Brain pericyte (primary cell): Measurements from ENCODE around the gene NIM1K.
"Not testable (repeated sequence)": the region's sequence is repeated elsewhere in the genome, so short reads cannot be mapped to it uniquely, and the experiment has no call there.

Source experiments
- DNase-seq: peaks from one replicate; pipeline ENCODE4 v3.0.0-alpha.2; 2012; ENCODE audit warnings: low read depth, low spot score

The NIM1K gene

DNA sequence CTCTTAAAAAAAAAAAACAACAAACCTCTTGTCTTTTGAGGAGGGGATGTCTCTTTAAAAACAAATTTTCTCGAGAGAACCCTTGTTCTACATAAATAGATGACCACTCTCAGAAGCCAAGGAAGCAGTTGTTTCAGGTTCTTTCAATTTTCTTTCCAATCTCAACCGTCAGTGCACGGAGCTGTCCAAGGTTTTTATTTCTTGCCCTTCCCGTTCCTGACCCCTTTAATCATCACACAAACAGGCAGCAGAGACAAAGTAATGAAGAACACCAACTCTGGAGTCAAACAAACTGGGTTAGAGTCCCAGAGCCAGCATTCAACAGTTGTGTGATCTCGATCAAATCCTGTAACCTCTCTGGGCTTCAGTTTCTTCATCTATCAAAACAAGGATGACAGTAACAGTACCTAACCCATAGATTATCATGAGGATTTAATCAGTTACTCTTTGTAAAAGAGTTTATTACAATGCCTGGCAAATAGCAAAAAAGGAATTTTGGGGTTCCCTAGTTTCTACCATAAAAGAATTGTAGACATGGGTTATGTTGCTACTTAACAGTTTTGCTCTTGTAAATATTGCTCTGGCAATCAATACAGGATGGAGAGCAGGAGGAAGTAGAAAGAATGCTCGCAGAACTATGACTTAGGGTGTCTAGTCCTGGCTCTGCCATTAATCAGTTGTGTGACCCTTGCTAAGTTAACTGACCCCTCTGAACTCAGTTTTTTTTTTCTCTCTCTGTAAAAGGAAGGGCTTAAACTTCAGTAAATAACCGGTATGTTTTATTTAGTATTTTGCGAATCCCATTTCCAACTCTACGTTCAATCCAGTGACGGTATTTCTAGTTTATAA lies 1.0 kb upstream of the NIM1K start:
- no peak for DNase-seq

DNA sequence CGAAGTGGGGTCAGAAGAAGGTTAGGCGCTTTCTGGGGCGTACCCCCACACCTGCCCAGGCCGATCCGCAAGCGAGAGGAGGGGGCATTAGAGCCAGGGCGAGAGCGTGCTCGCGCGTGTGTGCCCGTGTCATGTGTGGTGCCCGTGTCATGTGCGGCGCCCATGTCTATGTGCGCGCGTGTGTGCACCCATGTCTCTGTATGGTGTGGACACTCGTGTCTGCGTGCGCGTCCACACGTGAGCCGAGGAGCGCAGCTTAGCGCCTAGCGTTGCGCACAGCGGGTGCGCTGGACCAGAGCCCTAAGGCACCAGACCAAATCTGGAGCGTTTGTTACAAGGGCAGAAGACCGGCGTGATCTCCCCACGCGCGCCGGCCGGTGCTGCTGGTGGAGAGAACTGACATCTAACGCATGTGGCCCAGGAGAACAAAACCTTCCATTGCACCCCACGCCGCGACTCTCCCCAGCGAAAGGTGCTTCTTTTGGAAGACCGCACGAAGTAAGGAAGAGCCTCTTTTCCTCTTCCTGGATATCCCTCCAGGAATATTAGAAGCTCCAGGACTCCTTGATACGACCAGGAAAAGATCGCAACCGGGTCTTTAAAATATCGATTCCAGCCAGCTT lies 644 bp downstream of the NIM1K start:
- no peak for DNase-seq

DNA sequence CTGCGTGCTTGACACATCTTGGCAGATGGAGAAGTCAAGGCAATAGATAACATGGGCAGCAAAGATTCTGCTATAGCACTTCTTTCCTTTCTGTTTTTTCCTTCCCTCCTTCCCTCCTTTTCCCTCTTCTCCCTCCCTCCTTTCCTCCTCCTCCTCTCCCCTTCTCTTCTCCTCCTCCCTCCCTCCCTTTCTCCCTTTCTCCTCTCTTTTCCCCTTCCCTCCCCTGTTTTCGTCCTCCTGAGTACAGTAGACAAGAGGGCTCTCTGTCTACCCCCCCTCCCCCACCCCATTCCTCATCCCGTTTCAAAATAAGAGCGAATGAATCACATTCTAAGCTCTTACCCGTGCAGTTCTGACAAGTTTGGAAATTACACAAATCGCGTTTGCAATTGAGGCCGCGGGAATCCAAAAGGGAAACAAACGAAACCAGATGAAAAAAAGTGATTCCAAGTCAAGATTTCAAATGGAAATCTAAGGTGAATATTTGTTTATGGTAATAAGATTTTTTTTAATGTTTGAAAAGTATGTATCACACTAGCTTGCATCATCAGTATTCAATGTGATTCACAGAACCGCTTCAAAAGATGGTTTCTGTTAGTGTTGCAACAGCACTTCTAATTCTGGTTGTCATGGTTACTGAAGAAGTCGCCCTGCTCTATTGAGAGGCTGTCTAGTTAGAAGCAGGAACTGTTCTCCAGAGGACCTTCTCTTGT lies 1.3 kb downstream of the NIM1K start:
- peak; percentile 49 for DNase-seq

DNA sequence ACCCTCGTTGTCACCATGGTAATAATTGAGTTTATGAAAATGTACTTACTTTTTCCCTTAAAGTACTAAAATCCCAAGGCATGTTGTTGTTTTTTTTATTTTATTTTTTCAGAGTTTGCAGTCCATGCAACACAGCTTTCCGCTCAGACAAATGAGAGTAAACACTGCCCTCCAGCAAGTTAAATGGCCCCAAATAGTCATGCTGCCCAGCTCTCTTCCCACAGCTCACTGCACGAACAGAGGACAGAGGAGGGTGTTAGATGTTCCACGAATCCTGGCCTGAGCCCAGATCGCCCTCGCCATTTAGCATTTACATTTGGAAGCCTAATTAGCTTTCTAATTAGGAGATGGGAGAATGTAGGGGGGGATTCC lies 1.9 kb downstream of the NIM1K start:
- DNase-seq: no peak

DNA sequence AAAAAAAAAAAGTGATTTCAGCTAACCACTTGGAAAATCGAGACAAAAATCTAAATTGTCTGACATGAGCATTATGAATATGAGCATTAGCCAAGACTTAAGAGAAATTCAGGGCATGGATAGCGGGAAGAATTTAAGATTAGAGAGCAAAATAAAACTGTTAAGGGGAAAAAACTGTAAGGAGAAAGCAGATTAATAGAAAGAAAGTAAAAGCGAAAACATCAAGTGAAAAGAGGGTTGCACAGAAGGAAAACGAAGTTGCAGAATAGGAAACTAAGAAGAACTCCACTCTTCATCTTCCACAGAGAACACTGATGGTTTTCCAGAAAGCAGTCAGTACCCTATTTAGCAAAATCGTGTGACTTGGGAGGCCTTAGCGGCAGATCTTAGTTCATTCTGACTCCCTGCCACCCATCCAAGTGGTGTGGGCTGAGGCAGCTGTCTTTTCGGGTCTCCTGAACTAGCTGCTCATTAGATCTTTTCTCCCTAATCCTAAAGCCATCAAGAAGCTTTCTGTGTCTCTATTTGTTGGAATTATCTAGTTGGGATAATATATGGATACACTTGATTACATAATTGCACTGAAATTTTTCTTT lies 3.7 kb downstream of the NIM1K start:
- DNase-seq: no peak

DNA sequence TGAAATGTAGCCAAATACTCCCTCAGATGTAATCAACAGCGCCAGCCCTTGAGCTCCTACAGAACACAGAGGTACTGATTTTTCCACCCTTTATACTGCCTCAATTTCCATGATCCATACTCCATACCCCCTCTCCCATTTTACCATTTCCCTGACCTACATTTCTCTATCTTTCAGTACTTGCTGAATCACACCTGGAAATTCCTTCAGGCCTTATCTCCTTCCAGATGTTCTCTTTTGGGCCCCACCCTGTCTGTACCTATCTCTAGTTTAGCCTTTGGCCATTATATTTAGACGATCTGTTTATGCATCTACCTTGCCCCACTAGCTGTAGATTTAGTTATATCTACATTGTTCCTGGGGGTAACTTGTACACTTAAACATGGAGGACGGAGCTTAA lies 5.5 kb downstream of the NIM1K start:
- DNase-seq: no peak

DNA sequence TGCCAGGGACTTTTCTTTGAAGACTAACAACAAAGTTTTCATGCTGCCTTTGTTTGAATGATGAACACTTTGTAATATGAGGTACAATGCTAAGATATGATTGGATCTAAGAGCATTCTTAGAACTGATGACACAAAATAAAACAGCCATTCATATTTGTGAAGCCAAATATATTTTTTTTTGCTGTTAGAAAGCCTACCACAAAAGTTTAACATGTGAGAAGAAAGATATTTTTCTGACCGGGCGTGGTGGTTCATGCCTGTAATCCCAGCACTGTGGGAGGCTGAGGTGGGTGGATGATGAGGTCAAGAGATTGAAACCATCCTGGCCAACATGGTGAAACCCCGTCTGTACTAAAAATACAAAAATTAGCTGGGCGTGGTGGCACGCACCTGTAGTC lies 9.4 kb downstream of the NIM1K start:
- DNase-seq: not testable (repeated sequence)

DNA sequence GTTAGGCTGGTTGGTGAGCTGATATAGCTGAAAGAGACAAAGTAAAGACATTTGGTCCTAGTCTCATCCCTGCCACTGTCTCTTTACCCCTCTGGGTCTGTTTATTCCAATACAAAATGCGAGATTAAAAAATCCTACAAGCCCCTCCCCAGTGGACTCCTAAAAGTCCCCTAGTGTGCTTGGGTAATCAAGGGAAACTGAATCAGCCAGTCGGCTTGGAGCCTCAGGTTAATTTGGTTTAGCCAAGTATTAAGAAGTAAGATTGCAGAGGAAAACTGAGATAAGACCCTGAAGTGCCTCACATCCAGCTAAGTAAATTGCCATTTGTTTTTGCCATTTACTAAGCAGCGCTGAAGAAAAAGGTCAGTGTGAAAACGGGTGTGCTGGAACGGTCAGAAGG lies 10.4 kb downstream of the NIM1K start:
- no peak for DNase-seq

DNA sequence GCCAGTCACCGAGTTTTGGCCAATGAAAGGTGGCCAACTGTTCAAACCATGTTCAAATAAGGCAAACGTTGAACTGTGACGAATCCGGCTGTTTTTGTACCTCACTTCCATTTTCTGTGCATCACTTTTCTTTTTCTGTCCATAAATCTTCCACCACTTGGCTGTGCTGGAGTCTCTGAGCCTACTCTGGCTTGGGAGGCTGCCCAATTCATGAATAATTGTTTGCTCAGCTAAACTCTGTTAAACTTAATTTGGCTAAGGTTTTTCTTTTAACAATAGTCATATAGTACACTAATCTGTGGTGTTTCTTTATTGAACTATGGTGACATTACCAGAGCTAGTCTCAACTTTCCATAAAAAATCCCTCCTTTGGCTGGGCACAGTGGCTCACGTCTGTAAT lies 11.3 kb downstream of the NIM1K start:
- no peak for DNase-seq

DNA sequence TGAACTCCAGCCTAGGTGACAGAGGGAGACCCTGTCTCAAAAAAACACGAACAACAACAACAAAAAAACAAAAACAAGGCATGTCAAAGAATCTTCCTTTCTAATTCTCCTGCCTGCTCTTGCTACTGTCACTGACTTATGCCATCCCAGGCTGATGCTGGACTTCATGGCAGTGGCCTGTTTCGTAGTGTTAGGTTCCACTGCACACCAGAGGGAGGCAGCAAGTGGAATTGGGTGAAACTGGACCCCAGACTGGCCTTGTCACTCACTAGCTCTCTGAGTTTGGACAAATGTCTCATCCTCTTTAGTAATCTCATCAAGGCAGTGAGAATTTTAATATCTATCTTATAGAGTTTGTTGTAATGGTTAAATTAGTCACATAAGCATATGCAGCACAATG lies 12.9 kb downstream of the NIM1K start:
- no peak for DNase-seq

DNA sequence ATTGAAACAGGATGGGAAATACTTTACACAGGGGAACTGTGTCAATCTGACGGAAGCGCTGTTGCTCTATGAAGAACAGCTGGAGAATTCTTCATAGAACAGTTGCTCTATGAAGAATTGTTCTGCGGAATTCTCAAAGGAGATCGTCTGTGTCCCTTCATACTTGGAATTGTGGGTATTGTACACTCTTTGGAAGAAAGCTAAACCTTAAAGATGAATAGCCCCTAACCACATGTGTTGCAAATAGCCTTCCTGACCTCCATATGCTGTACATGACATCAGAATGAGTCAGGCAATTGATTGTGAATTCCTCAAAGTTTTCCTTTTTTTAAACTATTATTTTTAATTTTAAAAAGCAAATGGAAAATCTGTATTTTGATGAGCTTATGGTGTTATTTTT lies 15.6 kb downstream of the NIM1K start:
- DNase-seq: no peak

DNA sequence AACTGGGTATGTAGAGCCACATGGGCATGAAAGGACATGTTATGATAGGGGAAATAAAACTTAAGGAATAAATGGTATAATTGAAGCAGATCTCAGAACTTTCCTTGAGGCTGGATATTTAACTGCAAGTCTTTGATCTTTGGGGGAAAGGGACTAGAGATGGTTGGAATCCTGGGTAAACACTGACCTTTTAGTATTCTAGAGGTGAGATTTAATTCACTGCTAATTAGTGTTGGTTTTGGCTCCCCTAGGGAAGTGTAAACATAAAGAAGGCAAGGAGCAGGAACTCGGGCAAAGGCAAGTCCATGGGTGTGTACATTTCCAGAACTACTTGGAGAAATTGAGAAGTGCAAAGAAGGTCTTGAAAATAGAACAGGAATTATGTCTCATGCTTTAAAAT lies 16.6 kb downstream of the NIM1K start:
- DNase-seq: no peak

DNA sequence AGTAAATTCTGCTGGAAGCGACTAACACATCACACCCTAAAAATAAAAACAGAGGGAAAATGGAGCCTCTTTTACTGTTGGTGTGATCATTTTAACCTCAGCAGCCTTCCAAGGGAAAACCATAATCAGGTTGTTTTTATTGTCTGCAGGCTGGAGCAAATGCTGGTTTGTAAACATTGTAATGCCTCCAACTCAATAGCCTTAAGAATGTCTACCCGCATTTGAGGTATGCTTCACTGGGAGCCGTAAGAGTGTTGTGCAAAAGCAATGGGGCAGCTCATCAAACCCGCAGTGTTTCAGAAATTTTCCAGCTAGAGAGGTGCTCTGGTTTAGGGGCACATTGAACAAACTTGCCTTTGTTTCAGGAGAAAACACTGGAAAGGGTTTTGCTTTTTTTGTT lies 17.0 kb downstream of the NIM1K start:
- DNase-seq: no peak

DNA sequence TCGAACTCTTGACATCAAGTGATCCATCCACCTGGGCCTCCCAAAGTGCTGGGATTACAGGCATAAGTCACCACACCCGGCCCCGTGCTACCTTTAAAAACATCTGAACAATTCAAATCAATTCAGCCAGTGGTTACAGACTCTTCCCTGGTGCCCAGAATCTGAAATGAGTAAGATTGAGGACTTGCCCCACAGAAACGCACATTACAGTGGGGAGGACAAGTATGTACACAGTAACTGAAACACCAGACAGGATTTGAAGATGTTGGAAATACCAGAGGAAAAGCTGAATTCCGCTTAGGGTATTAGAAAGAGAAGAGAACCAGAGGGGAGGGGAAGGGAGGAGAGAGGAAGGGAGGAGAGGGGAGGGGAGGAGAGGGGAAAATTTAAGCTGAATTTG lies 17.8 kb downstream of the NIM1K start:
- DNase-seq: no peak

DNA sequence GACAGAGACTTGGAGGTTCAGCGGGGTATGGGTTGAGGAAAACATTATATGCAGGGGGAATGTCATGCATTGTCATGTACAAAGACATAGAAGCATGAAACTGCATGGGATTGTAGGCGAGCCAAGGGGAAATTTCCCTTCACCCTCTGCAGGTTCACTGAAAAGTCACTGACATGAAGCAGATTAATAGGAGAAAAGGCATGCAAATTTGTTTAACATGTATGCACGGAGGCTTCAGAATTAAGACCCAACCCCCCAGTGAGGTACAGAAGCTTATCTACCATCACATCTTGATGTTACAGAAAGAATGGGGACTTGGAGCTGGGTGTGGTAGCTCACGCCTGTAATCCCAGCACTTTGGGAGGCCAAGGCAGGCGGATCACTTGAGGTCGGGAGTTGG lies 18.5 kb downstream of the NIM1K start:
- no peak for DNase-seq

DNA sequence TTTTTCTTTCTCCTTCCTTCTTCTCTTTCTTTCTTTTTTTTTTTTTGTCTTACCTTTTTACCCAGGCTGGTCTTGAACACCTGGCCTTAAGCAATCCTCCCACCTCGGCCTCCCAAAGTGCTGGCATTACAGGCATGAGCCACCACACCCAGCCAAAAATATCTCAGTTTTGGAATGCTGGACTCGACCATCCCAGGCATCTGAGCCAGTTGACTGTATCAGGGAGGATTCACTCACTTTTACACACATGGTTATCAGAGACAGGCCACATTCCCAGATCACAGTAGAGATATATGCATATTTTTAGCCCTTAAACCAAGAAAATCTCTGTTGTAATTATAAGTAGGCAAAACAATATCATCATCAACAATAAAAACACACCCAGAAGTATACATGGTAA lies 21.9 kb downstream of the NIM1K start:
- DNase-seq: no peak

DNA sequence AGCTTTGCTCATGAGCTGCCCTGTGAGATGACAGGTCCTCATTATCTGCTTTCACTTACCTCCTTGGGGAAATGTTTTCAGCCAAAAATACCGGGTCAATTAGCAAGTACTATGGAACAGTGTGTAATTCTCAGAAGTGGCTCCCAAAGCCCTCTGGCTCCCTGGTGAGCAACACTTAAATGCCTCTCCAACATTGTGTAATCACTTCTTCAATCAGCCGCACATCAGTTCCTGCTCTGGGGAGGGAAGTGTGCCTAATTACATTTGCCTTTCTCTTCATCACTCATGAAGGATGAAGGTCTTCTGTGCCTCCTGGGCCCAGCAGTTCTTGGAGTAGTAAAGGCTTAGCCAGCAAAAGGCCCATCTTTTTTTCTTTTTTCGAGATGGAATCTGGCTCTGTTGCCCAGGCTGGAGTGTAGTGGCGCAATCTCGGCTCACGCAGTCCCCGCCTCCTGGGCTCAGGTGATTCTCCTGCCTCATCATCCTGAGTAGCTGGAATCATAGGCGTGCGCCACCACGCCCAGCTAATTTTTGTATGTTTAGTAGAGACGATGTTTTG lies 23.1 kb downstream of the NIM1K start:
- no peak for DNase-seq

DNA sequence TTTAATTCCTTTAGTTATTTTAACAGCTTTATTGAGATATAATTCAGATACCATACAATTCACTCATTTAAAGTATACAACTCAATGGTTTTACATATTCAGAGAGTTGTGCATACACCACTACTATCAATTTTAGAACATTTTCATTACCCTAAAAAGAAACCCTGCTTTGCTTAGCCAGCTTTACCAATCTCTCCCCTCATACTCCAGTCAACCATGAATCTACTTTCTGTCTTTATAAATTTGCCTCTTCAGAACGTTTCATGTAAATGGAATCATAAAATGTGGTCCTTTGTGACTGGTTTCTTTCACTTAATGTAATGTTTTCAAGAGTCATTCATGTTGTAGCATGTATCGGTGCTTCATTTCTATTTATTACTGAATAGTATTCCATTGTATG lies 24.9 kb downstream of the NIM1K start:
- no peak for DNase-seq

DNA sequence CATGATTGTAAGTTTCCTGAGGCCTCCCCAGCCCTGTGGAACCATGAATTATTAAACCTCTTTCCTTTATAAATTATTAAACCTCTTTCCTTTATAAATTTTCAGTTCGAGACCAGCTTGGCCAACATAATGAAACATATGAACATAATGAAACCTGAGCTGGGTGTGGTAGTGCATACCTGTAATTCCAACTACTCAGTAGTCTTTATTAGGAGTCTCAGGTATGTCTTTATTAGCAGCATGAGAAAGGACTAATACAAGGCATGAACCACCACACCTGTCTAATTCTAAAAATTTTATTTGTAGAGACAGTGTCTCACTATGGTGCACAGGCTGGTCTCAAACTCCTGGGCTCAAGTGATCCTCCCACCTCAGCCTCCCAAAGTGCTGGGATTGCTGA lies 27.1 kb downstream of the NIM1K start:
- no peak for DNase-seq

DNA sequence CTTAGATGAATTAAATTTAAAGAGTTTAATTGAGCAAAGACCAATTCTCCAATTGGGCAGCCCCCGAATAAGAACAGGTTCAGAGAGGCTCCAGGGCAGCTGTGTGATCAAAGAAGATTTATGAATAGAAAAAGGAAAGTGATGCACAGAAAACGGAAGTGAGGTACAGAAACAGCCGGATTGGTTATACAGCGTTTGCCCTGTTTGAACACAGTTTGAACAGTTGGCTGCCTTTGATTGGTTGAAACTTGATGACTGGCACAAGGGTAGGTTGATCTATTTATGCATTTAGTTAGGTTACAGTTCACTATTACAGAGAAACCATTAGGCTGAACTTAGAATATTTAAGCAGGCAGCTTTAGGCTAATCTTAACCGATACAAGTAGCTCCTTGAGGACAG lies 29.5 kb downstream of the NIM1K start:
- DNase-seq: no peak

DNA sequence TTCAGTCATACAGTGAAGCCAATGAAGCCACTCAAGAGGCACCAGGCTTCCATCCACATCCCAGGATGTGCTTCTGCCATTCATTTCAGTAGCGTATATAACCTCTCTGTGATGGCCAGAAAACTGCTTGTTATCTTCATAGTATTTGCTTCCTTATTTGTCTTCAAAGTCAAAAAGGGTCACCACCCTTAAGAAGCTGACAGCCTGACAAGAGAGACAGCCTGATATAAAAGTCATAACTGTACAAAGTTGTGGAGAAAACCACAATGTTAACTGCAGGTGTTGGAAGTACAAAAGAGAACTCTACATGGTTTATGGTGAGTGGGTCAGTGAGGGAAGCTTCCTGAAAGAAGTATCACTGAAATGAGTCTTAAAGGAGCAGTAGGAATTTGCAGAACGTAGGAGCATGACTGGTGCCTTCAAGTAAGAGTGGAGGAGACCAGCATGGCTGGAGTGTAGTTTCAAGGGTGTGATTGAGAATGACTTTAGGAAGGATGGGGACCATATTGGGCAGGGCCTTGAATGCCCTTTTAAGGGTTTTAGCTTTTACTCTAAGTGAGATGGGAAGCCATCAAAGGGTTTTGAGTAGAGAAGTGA lies 33.7 kb downstream of the NIM1K start:
- DNase-seq: no peak

DNA sequence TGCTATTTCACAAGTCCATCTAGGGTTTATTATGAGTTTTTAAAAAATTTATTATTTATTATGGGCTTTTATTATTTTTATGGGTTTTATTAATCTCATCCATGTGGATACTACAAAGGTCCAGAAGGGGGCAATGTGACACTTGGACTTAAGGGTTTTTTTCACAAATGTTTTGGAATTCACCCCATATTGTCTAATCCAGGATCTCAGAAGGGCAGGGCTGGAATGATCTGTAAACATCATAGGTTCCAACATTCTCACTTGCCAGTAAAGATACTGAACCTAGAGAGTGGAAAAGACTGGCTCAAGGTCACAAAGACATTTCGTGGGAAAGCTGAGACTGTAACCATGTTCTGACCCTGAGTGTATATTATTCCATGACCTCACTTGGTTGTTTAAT lies 35.6 kb downstream of the NIM1K start:
- DNase-seq: no peak
